IPS-18a (cell line): ENCODE results near the gene TMEM200C.

ENCODE experiments used
- H3K27ac ChIP-seq: one replicate; pipeline ENCODE4 v1.5.1; 2013; ENCODE audit warnings: low read length
- H3K27me3 ChIP-seq: one replicate; pipeline ENCODE4 v1.6.1; 2013; ENCODE audit warnings: mild to moderate bottlenecking, low read length; ENCODE audit not compliant: control insufficient read depth, insufficient read depth
- H3K36me3 ChIP-seq: one replicate; pipeline ENCODE4 v1.6.1; 2013; ENCODE audit warnings: low read depth, low read length; ENCODE audit not compliant: control insufficient read depth
- H3K4me1 ChIP-seq: one replicate; pipeline ENCODE4 v1.6.1; 2013; ENCODE audit warnings: low read depth, low read length; ENCODE audit not compliant: control insufficient read depth
- H3K4me3 ChIP-seq: one replicate; pipeline ENCODE4 v1.5.1; 2013; ENCODE audit warnings: low read length
- H3K9ac ChIP-seq: one replicate; pipeline ENCODE4 v1.6.1; 2013; ENCODE audit warnings: mild to moderate bottlenecking, low read length, moderate library complexity
- H3K9me3 ChIP-seq: one replicate; pipeline ENCODE4 v1.6.1; 2013; ENCODE audit warnings: low read depth, low read length; ENCODE audit not compliant: control insufficient read depth

TMEM200C gene

DNA sequence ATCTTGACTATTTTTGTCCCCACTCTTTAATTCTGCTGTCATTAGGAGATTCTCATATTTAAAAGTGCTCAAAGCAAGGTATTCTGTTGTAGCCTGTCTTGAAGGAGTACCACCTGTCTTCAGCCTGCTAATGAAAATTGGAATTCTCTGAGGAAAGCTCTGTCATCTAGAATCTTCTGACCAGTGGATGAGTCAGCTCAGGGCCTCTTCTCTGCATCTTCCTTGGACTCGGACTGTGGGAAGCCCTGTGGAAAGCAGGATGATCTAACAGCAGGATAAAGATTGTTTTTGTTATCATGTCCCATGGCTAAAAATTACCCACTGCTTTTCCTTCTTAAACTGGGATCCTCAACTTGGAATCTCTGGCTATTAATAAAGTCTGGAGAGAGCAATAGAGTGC is 18.7 kb upstream of the TMEM200C start:
- Histone ChIP-seq H3K9ac (no peak overlapping the region), H3K27ac (no peak overlapping the region), H3K4me3 (no peak overlapping the region), H3K27me3 (no peaks in the 10 kb centered on the region), H3K9me3 (no peaks in the 10 kb centered on the region), H3K4me1 (peaks cover 6% of the 10 kb centered on the region), H3K36me3 (no peaks in the 10 kb centered on the region)

DNA sequence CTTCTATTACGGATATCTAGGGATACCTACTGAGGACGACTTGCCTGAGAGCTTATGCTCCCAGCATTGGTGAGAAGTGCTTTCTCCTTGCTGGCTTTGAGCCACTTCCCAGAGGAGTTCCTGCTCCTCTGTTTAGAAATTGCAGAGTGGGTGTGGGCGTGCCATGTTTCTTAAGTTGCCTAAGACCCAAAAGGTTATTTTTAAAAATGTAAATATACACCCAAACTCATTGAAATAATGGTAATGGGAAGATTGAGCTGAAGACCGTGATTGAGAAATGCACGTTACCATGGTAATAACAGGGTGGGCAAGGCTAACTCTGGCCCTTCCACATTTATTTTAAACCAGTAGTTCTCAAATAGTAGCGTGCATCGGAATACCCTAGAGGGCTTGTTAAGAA is 17.2 kb upstream of the TMEM200C start:
- Histone ChIP-seq H3K27ac (no peak overlapping the region), H3K4me1 (peaks cover 16% of the 10 kb centered on the region), H3K36me3 (no peaks in the 10 kb centered on the region), H3K27me3 (no peaks in the 10 kb centered on the region), H3K4me3 (no peak overlapping the region), H3K9me3 (no peaks in the 10 kb centered on the region), H3K9ac (no peak overlapping the region)

DNA sequence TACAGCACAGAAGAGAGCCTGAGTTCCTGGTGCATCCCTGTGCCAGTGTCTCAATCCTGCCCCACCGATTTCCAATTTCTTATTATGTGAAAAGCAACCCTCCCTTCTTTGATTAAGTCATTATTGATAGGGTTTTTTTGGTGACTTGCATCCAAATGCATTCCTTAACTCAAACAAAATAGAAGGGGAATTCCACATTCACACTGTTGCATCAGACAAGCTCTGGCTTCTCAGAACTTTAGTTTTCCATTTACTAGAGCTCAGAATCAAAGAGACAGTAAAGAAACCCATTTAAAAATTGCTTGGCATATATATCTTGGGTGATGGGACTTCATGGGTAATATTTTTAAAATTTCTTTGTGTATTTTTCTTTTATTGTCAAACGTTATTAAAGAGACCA is 13.8 kb upstream of the TMEM200C start:
- Histone ChIP-seq H3K27me3 (no peaks in the 10 kb centered on the region), H3K36me3 (no peaks in the 10 kb centered on the region), H3K9ac (peak overlapping the region; percentile 20), H3K4me1 (peaks cover 16% of the 10 kb centered on the region), H3K4me3 (no peak overlapping the region), H3K27ac (no peak overlapping the region), H3K9me3 (no peaks in the 10 kb centered on the region)

DNA sequence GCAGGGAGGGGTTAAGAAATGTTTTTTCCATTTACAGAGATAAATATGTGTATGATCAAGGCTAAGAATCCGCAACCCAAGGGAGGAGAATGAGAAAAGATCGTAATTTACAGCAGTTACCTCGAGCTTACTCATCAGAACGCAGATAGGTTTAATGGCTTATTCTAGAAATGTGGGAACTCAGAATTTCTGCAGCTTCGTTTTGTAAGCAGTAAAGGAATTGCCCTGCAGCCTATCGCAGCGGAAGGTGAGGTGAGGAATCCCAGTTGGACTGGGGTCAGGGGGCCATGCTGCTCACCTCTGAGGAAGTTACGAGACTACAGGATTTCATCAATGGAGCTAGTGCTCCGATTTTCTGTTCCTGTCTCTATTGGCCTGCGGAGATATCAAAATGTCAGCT is 8.1 kb upstream of the TMEM200C start:
- Histone ChIP-seq H3K9me3 (no peaks in the 10 kb centered on the region), H3K4me1 (peaks cover 3% of the 10 kb centered on the region), H3K36me3 (no peaks in the 10 kb centered on the region), H3K27ac (no peak overlapping the region), H3K4me3 (no peak overlapping the region), H3K27me3 (no peaks in the 10 kb centered on the region), H3K9ac (no peak overlapping the region)

DNA sequence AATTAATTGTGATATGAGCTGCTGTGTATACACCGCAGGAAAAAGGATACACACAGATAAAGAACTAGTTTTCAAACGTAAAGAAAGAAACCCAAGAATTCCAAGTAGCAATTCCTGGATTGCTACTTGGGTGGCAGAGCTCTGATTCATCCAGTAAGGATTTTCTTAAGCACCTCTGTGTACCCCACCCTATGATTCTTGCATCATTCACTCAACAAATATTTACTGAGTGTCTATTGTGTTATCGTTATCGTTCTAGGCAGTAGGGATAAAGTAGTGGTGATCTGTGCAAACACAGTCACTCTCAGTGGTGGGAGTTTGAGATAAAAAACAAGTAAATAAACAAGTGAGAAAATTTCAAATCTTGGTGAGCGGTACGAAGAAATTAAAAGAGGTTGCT is 4.9 kb upstream of the TMEM200C start:
- H3K27ac ChIP-seq: no peak overlapping the region
- H3K4me1 ChIP-seq: peaks cover 12% of the 10 kb centered on the region
- H3K9me3 ChIP-seq: no peaks in the 10 kb centered on the region
- H3K36me3 ChIP-seq: no peaks in the 10 kb centered on the region
- H3K4me3 ChIP-seq: no peak overlapping the region
- H3K27me3 ChIP-seq: peaks cover 12% of the 10 kb centered on the region
- no peak overlapping the region for H3K9ac ChIP-seq

DNA sequence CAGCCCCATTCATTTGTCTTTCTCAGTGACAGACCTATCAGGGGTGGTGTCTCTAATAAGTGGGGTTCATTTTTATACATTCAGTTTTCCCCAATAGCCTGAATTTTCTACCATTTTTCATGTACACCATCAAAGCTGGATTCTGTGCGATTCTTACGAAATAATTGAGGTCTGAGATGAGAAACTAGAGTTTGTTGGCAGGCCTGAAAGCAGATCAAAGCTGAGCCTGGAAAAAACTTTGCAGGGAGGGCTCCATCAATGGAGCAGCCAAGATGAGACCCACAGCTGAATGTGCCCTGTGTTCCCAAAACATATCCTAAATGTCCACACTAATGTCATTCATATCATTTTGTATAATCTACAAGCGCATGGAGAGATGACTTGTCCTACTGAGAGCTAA is 4.5 kb upstream of the TMEM200C start:
- no peak overlapping the region for H3K4me3 ChIP-seq
- H3K27ac ChIP-seq: no peak overlapping the region
- peaks cover 12% of the 10 kb centered on the region for H3K4me1 ChIP-seq
- H3K9ac ChIP-seq: no peak overlapping the region
- H3K9me3 ChIP-seq: no peaks in the 10 kb centered on the region
- H3K36me3 ChIP-seq: no peaks in the 10 kb centered on the region
- peaks cover 12% of the 10 kb centered on the region for H3K27me3 ChIP-seq

DNA sequence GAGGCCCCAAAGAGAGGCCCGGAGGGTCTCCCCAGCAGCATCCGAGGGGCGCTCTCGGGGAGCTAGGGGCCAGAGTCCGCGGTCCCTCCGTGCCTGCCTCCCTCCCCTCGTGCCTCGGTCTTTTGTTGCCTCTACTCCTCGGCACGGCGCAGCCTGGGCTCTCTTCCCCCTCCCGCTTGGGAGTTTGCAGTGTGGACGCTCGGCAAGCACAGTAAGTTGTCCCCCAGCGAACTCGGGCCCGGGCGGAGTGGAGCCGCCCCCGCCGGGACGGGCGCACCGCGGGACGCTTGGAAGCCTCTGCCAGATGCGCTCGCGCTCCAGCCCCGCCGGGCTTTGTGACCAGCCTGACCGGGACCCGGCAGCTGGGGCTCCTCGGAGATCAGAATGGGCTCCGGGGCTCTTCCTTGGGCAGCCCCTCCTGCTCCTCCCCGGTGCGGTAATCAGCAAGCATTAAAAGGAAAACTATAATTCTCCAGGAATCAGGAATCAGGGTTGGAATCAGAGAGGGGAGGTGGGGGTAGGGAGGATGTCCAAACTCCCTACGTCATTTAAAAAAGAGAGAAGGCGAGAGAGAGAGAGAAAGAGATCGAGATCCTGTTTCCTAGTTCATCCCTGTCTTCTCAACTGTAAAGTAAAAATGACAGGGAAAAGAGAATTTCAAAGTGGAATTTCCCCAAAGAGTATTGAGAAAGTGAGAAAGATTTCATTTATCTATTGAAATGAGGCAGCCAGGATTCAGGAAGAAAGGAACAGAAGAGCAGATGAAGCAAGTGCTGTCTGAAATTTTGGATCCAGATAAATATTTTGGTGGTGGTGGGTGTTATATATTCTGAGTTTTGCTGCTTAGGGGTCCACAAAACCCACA is 786 bp upstream of the TMEM200C start:
- Histone ChIP-seq H3K36me3 (no peaks in the 10 kb centered on the region), H3K27me3 (peaks cover 45% of the 10 kb centered on the region), H3K9ac (peak overlapping the region; percentile 84), H3K4me3 (peak overlapping the region; percentile 78), H3K4me1 (peaks cover 27% of the 10 kb centered on the region), H3K27ac (peak overlapping the region; percentile 13), H3K9me3 (no peaks in the 10 kb centered on the region)

DNA sequence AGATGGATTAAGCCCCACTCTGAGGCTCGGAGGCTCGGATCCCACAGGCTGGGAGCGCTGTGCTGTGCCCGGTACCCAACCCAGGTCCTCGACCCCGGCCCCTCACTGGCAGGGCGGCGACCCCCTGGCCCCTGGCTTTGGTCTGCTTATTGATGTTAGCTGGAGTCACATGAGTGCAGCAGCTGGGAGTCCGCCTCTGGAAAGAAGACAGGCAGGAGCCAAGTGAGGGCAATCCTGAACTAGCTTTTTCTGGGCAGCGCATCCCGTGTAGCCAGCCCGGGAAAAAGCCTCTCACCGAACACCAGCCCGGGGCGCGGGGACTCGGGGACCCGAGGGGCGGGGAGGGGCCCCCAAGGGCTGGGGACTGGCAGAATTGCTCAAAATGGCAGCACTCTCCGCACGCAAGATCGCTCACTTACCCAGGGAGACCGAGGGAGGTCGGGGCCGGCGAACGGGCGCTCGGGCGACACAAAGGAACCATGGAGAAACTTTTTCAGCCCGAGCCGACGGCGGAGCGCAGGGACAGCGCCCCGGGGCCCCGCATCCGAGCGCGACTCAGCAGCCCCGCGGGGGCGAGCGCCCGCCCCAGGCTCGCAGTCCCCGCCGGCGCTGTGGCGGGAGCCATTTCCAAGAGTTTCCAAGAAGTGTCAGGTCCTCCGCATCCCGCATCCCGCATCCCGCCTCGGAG is 567 bp downstream of the TMEM200C start:
- Histone ChIP-seq H3K4me3 (peak overlapping the region; percentile 71), H3K27ac (peak overlapping the region; percentile 24), H3K4me1 (peaks cover 27% of the 10 kb centered on the region), H3K9me3 (no peaks in the 10 kb centered on the region), H3K9ac (peak overlapping the region; percentile 86), H3K27me3 (peaks cover 46% of the 10 kb centered on the region), H3K36me3 (no peaks in the 10 kb centered on the region)

DNA sequence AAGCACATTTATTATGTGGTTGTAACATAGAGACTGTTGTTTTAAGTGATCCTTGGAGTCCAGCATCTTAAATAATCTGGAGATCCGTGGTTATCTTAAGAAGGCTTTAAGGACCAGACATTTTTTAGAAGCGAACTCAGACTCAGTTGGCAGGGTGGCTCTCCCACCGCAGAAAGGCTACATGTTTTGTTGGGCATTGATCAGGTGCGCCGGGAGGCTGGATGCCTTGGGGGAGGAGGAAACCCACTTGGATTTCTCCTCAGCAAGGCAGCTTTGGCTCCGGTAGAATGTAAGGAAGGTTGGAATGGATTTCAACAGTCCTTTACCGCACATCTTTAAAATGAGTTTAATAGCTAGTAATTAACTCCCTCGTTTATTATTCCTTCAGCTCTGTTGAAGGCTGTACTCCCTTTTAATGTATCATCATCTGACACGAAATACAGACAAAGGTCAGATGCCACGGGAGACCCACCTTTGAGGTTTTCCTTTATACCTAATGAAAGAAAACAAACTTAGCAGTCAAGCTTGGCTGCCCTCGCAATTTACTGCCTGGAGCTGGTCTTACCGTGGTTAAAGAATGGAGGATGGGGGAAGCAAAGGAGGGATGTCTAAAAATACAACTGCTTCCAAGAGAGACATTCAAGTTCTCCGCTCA is 1.2 kb downstream of the TMEM200C start:
- peak overlapping the region; percentile 71 for H3K4me3 ChIP-seq
- no peak overlapping the region for H3K27ac ChIP-seq
- H3K9me3 ChIP-seq: no peaks in the 10 kb centered on the region
- peaks cover 46% of the 10 kb centered on the region for H3K27me3 ChIP-seq
- H3K36me3 ChIP-seq: no peaks in the 10 kb centered on the region
- peaks cover 27% of the 10 kb centered on the region for H3K4me1 ChIP-seq
- peak overlapping the region; percentile 86 for H3K9ac ChIP-seq

DNA sequence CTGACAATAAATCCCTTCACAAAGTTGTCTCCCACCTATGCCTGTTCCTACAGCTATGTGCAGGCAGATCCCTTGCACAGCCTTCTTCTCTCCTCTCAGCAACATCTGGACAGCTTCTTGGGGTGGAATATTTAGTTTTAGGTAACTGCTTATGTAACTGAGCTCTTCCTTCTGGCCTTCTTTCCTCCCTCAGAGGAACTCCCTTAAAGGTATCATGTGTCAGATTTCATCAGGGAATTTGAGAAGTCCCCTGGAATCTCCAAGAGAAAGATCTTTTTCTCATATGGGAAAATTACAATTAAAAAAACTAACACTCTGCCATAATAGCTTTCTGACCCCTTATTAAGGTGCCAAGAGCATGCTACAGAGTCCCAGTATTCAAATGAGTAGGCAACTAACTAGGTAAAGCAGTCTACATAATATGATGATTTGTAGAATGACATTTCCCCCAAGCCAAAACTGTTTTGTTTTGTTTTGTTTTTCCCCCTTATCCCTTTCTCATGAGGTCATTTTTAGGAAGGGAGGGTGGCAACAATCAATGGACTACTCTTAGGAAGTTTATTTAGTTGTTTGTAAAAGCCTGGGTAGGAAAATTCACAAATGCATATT is 2.4 kb downstream of the TMEM200C start:
- Histone ChIP-seq H3K4me1 (peaks cover 27% of the 10 kb centered on the region), H3K9me3 (no peaks in the 10 kb centered on the region), H3K4me3 (peak overlapping the region; percentile 71), H3K27ac (no peak overlapping the region), H3K27me3 (peaks cover 46% of the 10 kb centered on the region), H3K36me3 (no peaks in the 10 kb centered on the region), H3K9ac (no peak overlapping the region)

DNA sequence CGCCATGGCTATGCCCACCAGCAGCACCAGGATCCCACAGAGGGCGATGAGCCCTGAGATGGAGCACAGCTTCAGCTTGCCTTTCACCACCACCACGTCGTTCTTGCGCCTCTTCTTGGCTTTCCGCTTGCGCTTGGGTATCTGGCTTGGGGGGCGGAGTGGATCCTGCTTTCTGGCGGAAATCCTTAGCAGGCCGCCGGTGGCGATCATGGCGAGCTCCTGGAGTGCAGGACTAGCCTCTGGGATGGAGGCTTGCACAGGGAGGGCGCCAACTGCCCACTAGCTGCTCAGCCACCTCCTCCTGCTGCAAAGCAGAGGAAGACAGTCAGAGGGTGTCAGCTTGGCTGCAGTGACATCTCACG is 3.5 kb downstream of the TMEM200C start:
- no peak overlapping the region for H3K27ac ChIP-seq
- no peak overlapping the region for H3K9ac ChIP-seq
- peak overlapping the region; percentile 30 for H3K4me3 ChIP-seq
- H3K27me3 ChIP-seq: peaks cover 41% of the 10 kb centered on the region
- H3K9me3 ChIP-seq: no peaks in the 10 kb centered on the region
- no peaks in the 10 kb centered on the region for H3K36me3 ChIP-seq
- peaks cover 20% of the 10 kb centered on the region for H3K4me1 ChIP-seq
